DOHH2 (cell line): Measurements from ENCODE around the gene ELFN1.

Experiments used
- EZH2phosphoT487 ChIP-seq: fragments of 200-600 bp; sonication (generic); IDR thresholded peaks from 2 replicates; pipeline ENCODE4 v1.6.1; 2017; ENCODE audit warnings: borderline replicate concordance, mild to moderate bottlenecking, antibody characterized with exemption, low read length, moderate library complexity, mixed read lengths
- TF ChIP-seq, protein P1 (sequence below): fragments of 200-600 bp; sonication (generic); IDR thresholded peaks from one replicate; pipeline ENCODE4 v1.5.1; 2014; ENCODE audit warnings: antibody characterized with exemption, mild to moderate bottlenecking, low read depth, low read length; ENCODE audit not compliant: poor library complexity, severe bottlenecking

GRCh38 chr7:1647961-1648672 is 22.0 kb upstream of the ELFN1 start:
- TF ChIP-seq, protein P1, sequence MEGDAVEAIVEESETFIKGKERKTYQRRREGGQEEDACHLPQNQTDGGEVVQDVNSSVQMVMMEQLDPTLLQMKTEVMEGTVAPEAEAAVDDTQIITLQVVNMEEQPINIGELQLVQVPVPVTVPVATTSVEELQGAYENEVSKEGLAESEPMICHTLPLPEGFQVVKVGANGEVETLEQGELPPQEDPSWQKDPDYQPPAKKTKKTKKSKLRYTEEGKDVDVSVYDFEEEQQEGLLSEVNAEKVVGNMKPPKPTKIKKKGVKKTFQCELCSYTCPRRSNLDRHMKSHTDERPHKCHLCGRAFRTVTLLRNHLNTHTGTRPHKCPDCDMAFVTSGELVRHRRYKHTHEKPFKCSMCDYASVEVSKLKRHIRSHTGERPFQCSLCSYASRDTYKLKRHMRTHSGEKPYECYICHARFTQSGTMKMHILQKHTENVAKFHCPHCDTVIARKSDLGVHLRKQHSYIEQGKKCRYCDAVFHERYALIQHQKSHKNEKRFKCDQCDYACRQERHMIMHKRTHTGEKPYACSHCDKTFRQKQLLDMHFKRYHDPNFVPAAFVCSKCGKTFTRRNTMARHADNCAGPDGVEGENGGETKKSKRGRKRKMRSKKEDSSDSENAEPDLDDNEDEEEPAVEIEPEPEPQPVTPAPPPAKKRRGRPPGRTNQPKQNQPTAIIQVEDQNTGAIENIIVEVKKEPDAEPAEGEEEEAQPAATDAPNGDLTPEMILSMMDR, result no peak
- TF ChIP-seq EZH2phosphoT487, result no peak
